HL-60 (cell line): ENCODE data around the gene AFG3L2.

Experiments used
- POLR2AphosphoS5 ChIP-seq: IDR thresholded peaks from 2 replicates; pipeline ENCODE4 v1.6.1; 2012; ENCODE audit warnings: low read depth
- TF ChIP-seq, protein P1 (sequence below): IDR thresholded peaks from one replicate; pipeline ENCODE4 v1.5.1; 2011; ENCODE audit warnings: low read length, control low read depth, inconsistent platforms; ENCODE audit not compliant: insufficient read depth
- TF ChIP-seq, protein P2 (sequence below): IDR thresholded peaks from 2 replicates; pipeline ENCODE4 v1.6.1; 2012; ENCODE audit warnings: low read depth; ENCODE audit not compliant: insufficient replicate concordance

- no peak for TF ChIP-seq POLR2AphosphoS5
- TF ChIP-seq, protein P1, sequence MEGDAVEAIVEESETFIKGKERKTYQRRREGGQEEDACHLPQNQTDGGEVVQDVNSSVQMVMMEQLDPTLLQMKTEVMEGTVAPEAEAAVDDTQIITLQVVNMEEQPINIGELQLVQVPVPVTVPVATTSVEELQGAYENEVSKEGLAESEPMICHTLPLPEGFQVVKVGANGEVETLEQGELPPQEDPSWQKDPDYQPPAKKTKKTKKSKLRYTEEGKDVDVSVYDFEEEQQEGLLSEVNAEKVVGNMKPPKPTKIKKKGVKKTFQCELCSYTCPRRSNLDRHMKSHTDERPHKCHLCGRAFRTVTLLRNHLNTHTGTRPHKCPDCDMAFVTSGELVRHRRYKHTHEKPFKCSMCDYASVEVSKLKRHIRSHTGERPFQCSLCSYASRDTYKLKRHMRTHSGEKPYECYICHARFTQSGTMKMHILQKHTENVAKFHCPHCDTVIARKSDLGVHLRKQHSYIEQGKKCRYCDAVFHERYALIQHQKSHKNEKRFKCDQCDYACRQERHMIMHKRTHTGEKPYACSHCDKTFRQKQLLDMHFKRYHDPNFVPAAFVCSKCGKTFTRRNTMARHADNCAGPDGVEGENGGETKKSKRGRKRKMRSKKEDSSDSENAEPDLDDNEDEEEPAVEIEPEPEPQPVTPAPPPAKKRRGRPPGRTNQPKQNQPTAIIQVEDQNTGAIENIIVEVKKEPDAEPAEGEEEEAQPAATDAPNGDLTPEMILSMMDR: no peak
- TF ChIP-seq, protein P2, sequence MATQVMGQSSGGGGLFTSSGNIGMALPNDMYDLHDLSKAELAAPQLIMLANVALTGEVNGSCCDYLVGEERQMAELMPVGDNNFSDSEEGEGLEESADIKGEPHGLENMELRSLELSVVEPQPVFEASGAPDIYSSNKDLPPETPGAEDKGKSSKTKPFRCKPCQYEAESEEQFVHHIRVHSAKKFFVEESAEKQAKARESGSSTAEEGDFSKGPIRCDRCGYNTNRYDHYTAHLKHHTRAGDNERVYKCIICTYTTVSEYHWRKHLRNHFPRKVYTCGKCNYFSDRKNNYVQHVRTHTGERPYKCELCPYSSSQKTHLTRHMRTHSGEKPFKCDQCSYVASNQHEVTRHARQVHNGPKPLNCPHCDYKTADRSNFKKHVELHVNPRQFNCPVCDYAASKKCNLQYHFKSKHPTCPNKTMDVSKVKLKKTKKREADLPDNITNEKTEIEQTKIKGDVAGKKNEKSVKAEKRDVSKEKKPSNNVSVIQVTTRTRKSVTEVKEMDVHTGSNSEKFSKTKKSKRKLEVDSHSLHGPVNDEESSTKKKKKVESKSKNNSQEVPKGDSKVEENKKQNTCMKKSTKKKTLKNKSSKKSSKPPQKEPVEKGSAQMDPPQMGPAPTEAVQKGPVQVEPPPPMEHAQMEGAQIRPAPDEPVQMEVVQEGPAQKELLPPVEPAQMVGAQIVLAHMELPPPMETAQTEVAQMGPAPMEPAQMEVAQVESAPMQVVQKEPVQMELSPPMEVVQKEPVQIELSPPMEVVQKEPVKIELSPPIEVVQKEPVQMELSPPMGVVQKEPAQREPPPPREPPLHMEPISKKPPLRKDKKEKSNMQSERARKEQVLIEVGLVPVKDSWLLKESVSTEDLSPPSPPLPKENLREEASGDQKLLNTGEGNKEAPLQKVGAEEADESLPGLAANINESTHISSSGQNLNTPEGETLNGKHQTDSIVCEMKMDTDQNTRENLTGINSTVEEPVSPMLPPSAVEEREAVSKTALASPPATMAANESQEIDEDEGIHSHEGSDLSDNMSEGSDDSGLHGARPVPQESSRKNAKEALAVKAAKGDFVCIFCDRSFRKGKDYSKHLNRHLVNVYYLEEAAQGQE: no peak
These were observed 93.4 kb downstream of the AFG3L2 start for GRCh38 chr18:12283666-12284065.
